ENCODE data around the gene HS3ST5. TPM values are rescaled to one million over a fixed set of nuclear protein-coding genes. Genes with fewer than 3 reads are reported as not detected.

The HS3ST5 gene
- total and polyA plus RNA-seq, 2 donors from 2014 or later: 0.09 TPM; not detected in 1

DNA sequence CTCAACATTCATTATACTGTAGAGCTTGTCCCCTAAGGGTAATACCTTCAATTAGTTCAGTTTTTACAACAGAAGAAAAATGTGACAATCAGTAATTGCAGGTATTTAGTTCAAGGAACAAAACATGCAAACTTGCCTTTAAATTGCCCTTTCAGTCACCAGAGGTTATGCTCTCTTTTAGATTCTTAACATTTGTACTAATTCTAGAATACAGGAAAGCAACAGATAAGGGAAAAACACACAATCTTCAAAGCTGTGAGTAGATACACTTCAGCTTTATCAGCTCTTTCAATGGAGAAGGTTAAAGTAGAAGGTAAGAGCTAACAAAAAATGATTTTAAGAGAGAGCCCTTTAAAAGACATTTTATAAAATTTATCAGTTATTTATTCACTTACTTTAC is 173.1 kb downstream of the HS3ST5 start:
- Histone ChIP-seq H3K27me3 (ENCODE audit: control insufficient read depth, insufficient read depth, low read length) (no peaks in the 10 kb centered on the region), H3K36me3 (ENCODE audit: control insufficient read depth in 2 of 3, insufficient read depth in 3 of 3, low read length in 3 of 3) (no peaks in the 10 kb centered on the region), H3K9me3 (ENCODE audit: control insufficient read depth in 2 of 3, insufficient read depth in 1 of 3, low read length in 3 of 3) (no peaks in the 10 kb centered on the region), H3K4me3 (ENCODE audit: low read length in 3 of 3) (no peak overlapping the region), H3K4me1 (ENCODE audit: control insufficient read depth in 2 of 3, insufficient read depth in 2 of 3, low read depth in 1 of 3, low read length in 3 of 3) (no peaks in the 10 kb centered on the region), H3K9ac (ENCODE audit: low read length in 3 of 3) (no peak overlapping the region), H3K27ac (ENCODE audit: low read depth in 2 of 2, low read length in 2 of 2) (no peak overlapping the region)
- intact Hi-C loops (cut with DNase I): no loop called here
- TF ChIP-seq, protein P1, sequence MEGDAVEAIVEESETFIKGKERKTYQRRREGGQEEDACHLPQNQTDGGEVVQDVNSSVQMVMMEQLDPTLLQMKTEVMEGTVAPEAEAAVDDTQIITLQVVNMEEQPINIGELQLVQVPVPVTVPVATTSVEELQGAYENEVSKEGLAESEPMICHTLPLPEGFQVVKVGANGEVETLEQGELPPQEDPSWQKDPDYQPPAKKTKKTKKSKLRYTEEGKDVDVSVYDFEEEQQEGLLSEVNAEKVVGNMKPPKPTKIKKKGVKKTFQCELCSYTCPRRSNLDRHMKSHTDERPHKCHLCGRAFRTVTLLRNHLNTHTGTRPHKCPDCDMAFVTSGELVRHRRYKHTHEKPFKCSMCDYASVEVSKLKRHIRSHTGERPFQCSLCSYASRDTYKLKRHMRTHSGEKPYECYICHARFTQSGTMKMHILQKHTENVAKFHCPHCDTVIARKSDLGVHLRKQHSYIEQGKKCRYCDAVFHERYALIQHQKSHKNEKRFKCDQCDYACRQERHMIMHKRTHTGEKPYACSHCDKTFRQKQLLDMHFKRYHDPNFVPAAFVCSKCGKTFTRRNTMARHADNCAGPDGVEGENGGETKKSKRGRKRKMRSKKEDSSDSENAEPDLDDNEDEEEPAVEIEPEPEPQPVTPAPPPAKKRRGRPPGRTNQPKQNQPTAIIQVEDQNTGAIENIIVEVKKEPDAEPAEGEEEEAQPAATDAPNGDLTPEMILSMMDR (IDR thresholded peaks at IDR 0.05; ENCODE audit: borderline replicate concordance, extremely low read depth, insufficient read depth): no peak
- no peak for DNase-seq
- no peak for FAIRE-seq

DNA sequence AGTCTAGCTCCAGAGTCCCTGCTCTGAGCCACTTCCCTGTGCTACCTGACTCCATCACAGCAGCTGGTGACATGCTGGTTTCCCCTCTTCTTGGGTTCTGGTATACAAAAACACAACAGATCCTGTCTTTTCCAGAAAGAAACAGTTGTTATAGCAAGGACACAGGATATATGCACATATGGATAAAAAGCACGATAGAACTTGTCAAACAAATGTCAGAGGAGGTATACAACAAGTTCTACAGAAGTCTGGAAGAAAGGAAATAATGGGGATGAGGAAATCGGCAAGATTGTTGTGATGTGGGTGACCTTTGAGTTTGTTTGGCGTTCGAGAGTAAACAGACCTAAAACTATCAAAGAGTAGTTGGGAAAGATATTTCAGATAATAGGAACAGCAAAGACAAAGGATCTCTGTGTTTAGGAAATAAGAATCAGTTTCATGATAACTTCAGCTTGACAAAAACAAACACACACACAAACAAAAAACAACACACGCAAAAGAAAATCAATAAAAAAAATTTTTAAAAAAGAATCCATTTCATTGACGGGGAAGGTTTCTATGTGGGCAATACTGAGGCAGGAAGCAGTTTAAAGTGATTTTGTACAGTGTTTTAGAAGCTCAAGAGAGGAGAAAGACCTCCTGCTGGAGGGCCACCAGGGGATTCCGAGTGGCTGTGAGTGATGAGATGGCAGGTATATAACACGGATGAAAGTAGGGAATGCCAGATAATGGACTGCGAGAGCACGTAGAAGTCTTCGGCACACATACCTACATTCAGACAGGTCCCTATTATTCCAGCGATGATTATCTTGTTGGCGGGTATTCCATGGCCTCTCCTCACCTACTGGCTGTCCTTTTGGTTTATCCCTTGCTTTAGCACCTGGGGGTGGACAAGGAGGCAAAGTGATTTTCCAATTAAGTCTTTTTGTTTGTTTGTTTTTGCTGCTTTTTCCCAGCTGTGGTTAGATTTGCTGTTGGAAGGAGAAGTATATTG is 174.9 kb downstream of the HS3ST5 start:
- Histone ChIP-seq H3K4me3 (ENCODE audit: low read length in 3 of 3) (no peak overlapping the region), H3K4me1 (ENCODE audit: control insufficient read depth in 2 of 3, insufficient read depth in 2 of 3, low read depth in 1 of 3, low read length in 3 of 3) (no peaks in the 10 kb centered on the region), H3K36me3 (ENCODE audit: control insufficient read depth in 2 of 3, insufficient read depth in 3 of 3, low read length in 3 of 3) (no peaks in the 10 kb centered on the region), H3K27ac (ENCODE audit: low read depth in 2 of 2, low read length in 2 of 2) (no peak overlapping the region), H3K27me3 (ENCODE audit: control insufficient read depth, insufficient read depth, low read length) (no peaks in the 10 kb centered on the region), H3K9ac (ENCODE audit: low read length in 3 of 3) (no peak overlapping the region), H3K9me3 (ENCODE audit: control insufficient read depth in 2 of 3, insufficient read depth in 1 of 3, low read length in 3 of 3) (no peaks in the 10 kb centered on the region)
- no peak for DNase-seq
- TF ChIP-seq, protein P1 (IDR thresholded peaks at IDR 0.05; ENCODE audit: borderline replicate concordance, extremely low read depth, insufficient read depth): no peak
- FAIRE-seq: no peak
- intact Hi-C loops (cut with DNase I): no loop called here

DNA sequence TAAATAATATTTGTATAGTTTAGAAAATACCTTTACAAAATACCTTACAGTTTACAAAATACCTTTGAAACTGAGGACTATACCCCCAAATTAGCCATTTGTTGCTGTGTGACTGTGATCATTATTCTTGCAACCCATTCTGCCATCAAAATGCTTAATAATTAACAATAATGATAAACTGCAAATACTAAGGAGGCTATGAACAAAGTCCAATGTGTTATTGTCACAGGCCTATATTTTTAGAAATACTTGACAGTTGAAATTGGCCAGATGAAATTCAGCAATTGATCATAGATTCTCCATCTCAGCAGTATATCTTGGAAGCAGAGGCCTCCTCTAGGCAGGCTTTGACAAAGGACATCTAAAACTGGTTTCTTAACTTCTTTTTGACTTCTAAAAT is 178.6 kb downstream of the HS3ST5 start:
- H3K36me3 ChIP-seq (ENCODE audit: control insufficient read depth in 2 of 3, insufficient read depth in 3 of 3, low read length in 3 of 3): no peaks in the 10 kb centered on the region
- intact Hi-C loops (cut with DNase I): no loop called here
- no peak overlapping the region for H3K9ac ChIP-seq (ENCODE audit: low read length in 3 of 3)
- TF ChIP-seq, protein P1 (IDR thresholded peaks at IDR 0.05; ENCODE audit: borderline replicate concordance, extremely low read depth, insufficient read depth): no peak
- H3K27me3 ChIP-seq (ENCODE audit: control insufficient read depth, insufficient read depth, low read length): no peaks in the 10 kb centered on the region
- no peak overlapping the region for H3K4me3 ChIP-seq (ENCODE audit: low read length in 3 of 3)
- no peak overlapping the region for H3K27ac ChIP-seq (ENCODE audit: low read depth in 2 of 2, low read length in 2 of 2)
- DNase-seq (no peak), FAIRE-seq (no peak)
- no peaks in the 10 kb centered on the region for H3K9me3 ChIP-seq (ENCODE audit: control insufficient read depth in 2 of 3, insufficient read depth in 1 of 3, low read length in 3 of 3)
- no peaks in the 10 kb centered on the region for H3K4me1 ChIP-seq (ENCODE audit: control insufficient read depth in 2 of 3, insufficient read depth in 2 of 3, low read depth in 1 of 3, low read length in 3 of 3)
